ENCODE results near the gene COL18A1. TPM values are rescaled to one million over a fixed set of nuclear protein-coding genes. Genes with fewer than 3 reads are reported as not detected.

Gene COL18A1
- total and polyA plus RNA-seq, 7 donors, result 4.4 to 197 (median 39.7) TPM

GRCh38 chr21:45444385-45444784 is 39.4 kb downstream of the COL18A1 start:
- no peak overlapping the region for H3K4me3 ChIP-seq
- TF ChIP-seq POLR2A (IDR thresholded peaks at IDR 0.05) (no peak), CTCF (IDR thresholded peaks at IDR 0.05) (no peak), EP300 (IDR thresholded peaks at IDR 0.05) (no peak)
- H3K27me3 ChIP-seq, result no peaks in the 10 kb centered on the region
- no peak for DNase-seq
- no peak overlapping the region for H3K27ac ChIP-seq
- no peaks in the 10 kb centered on the region for H3K36me3 ChIP-seq
- intact Hi-C loops (cut with DNase I), result loop anchor here (10.0 kb wide), 1 partner anchor 490 kb away; no protein-coding TSS in a partner anchor
- H3K9me3 ChIP-seq, result no peaks in the 10 kb centered on the region
- H3K4me1 ChIP-seq, result peaks cover 0 to 6% (median 3%) of the 10 kb centered on the region in 4 donors
- WGBS, 2 donors, result 75 to 80% methylated on average over 19 of the region's 19 CpGs

GRCh38 chr21:45445369-45445768 is 40.4 kb downstream of the COL18A1 start:
- no peak for TF ChIP-seq EP300 (IDR thresholded peaks at IDR 0.05)
- TF ChIP-seq POLR2AphosphoS5 (IDR thresholded peaks at IDR 0.05), result no peak
- TF ChIP-seq CTCF (IDR thresholded peaks at IDR 0.05), result no peak
- no peak for TF ChIP-seq POLR2A (IDR thresholded peaks at IDR 0.05)
- no peaks in the 10 kb centered on the region for H3K9me3 ChIP-seq
- no peak for DNase-seq
- no peak overlapping the region for H3K27ac ChIP-seq
- no peaks in the 10 kb centered on the region for H3K4me1 ChIP-seq
- 81 to 91% methylated on average over 9 of the region's 9 CpGs for WGBS, 2 donors
- H3K4me3 ChIP-seq, result no peak overlapping the region
- no peaks in the 10 kb centered on the region for H3K27me3 ChIP-seq
- no peaks in the 10 kb centered on the region for H3K36me3 ChIP-seq
- intact Hi-C loops (cut with DNase I), result loop anchor here (10.0 kb wide), 1 partner anchor 491 kb away; no protein-coding TSS in a partner anchor

GRCh38 chr21:45447821-45448220 is 42.9 kb downstream of the COL18A1 start:
- H3K4me3 ChIP-seq, result no peak overlapping the region
- DNase-seq, result no peak
- H3K36me3 ChIP-seq, result no peaks in the 10 kb centered on the region
- H3K9me3 ChIP-seq, result no peaks in the 10 kb centered on the region
- TF ChIP-seq EP300 (IDR thresholded peaks at IDR 0.05), result no peak
- TF ChIP-seq CTCF (IDR thresholded peaks at IDR 0.05), result no peak
- no peak for TF ChIP-seq POLR2A (IDR thresholded peaks at IDR 0.05)
- TF ChIP-seq POLR2AphosphoS5 (IDR thresholded peaks at IDR 0.05), result no peak
- no peak overlapping the region for H3K27ac ChIP-seq
- H3K27me3 ChIP-seq, result no peaks in the 10 kb centered on the region
- intact Hi-C loops (cut with DNase I), result loop anchor here (10.0 kb wide), 1 partner anchor 493 kb away; no protein-coding TSS in a partner anchor
- 81 to 88% methylated on average over 8 of the region's 8 CpGs for WGBS, 2 donors
- H3K4me1 ChIP-seq, result no peaks in the 10 kb centered on the region

- no peaks in the 10 kb centered on the region for H3K27me3 ChIP-seq
- DNase-seq, result no peak
- no peak overlapping the region for H3K27ac ChIP-seq
- no peaks in the 10 kb centered on the region for H3K36me3 ChIP-seq
- 82 to 85% methylated on average over 20 of the region's 20 CpGs for WGBS, 2 donors
- no peaks in the 10 kb centered on the region for H3K9me3 ChIP-seq
- no peaks in the 10 kb centered on the region for H3K4me1 ChIP-seq
- no peak overlapping the region for H3K4me3 ChIP-seq
- intact Hi-C loops (cut with DNase I), result loop anchor here (10.0 kb wide), 1 partner anchor 494 kb away; no protein-coding TSS in a partner anchor
- TF ChIP-seq POLR2AphosphoS5 (IDR thresholded peaks at IDR 0.05) (no peak), POLR2A (IDR thresholded peaks at IDR 0.05) (no peak)
These were observed 43.4 kb downstream of the COL18A1 start for GRCh38 chr21:45448283-45448809.

- Histone ChIP-seq H3K4me1 (peaks cover 0 to 5% (median 2%) of the 10 kb centered on the region in 4 donors), H3K4me3 (no peak overlapping the region), H3K36me3 (no peaks in the 10 kb centered on the region), H3K27ac (no peak overlapping the region), H3K9me3 (no peaks in the 10 kb centered on the region), H3K27me3 (no peaks in the 10 kb centered on the region)
- TF ChIP-seq EP300 (IDR thresholded peaks at IDR 0.05), result no peak
- no peak for TF ChIP-seq CTCF (IDR thresholded peaks at IDR 0.05)
- TF ChIP-seq POLR2AphosphoS5 (IDR thresholded peaks at IDR 0.05), result no peak
- DNase-seq, result no peak
- WGBS, 2 donors, result 80 to 85% methylated on average over 28 of the region's 28 CpGs
- intact Hi-C loops (cut with DNase I), result loop anchor here (10.0 kb wide), 1 partner anchor 494 kb away; no protein-coding TSS in a partner anchor
These were observed 44.1 kb downstream of the COL18A1 start for GRCh38 chr21:45448810-45449657.

Measured in sigmoid colon (tissue), 7 donors.